GM23248 (cell line): Measurements from ENCODE around the gene BCAR1. TPM values are rescaled to one million over a fixed set of nuclear protein-coding genes. Genes with fewer than 3 reads are reported as not detected.
A peak's percentile ranks its signal among the peaks of the same experiment; 100 is the strongest.

Experiments
- DNase-seq: peaks from one replicate; pipeline ENCODE4 v3.0.0-alpha.2; 2015
- H2AFZ ChIP-seq: fragments of 200-600 bp; sonication (generic); 2 replicates; pipeline ENCODE4 v1.6.1; 2016; ENCODE audit warnings: antibody characterized with exemption
- H3F3A ChIP-seq: fragments of 200-600 bp; sonication (generic); 2 replicates; pipeline ENCODE4 v1.6.1; 2016; ENCODE audit warnings: mild to moderate bottlenecking, antibody characterized with exemption, mixed run types; ENCODE audit not compliant: insufficient read depth
- H3K27ac ChIP-seq: fragments of 200-600 bp; sonication (generic); 2 replicates; pipeline ENCODE4 v1.5.1; 2016; ENCODE audit warnings: mild to moderate bottlenecking
- H3K27me3 ChIP-seq: fragments of 200-600 bp; sonication (generic); replicated peaks from 2 replicates; pipeline ENCODE4 v1.6.1; 2016; ENCODE audit warnings: mild to moderate bottlenecking; ENCODE audit not compliant: insufficient read depth
- H3K36me3 ChIP-seq: fragments of 200-600 bp; sonication (generic); 2 replicates; pipeline ENCODE4 v1.6.1; 2016; ENCODE audit warnings: low read depth, mild to moderate bottlenecking
- H3K4me1 ChIP-seq: fragments of 200-600 bp; sonication (generic); 2 replicates; pipeline ENCODE4 v1.6.1; 2016; ENCODE audit warnings: mild to moderate bottlenecking; ENCODE audit not compliant: insufficient read depth
- H3K4me2 ChIP-seq: fragments of 200-600 bp; sonication (generic); one replicate; pipeline ENCODE4 v1.6.1; 2016; ENCODE audit warnings: mild to moderate bottlenecking; ENCODE audit not compliant: unreplicated experiment
- H3K4me3 ChIP-seq: fragments of 200-600 bp; sonication (generic); 2 replicates; pipeline ENCODE4 v1.5.1; 2016; ENCODE audit warnings: mild to moderate bottlenecking
- H3K79me2 ChIP-seq: fragments of 200-600 bp; sonication (generic); 2 replicates; pipeline ENCODE4 v1.6.1; 2016; ENCODE audit warnings: mild to moderate bottlenecking; ENCODE audit not compliant: insufficient read depth
- H3K9ac ChIP-seq: fragments of 200-600 bp; sonication (generic); 2 replicates; pipeline ENCODE4 v1.6.1; 2016; ENCODE audit warnings: mild to moderate bottlenecking
- H3K9me2 ChIP-seq: fragments of 200-600 bp; sonication (generic); 2 replicates; pipeline ENCODE4 v1.6.1; 2016; ENCODE audit warnings: mixed run types, mild to moderate bottlenecking, moderate library complexity; ENCODE audit not compliant: insufficient read depth
- H3K9me3 ChIP-seq: fragments of 200-600 bp; sonication (generic); one replicate; pipeline ENCODE4 v1.6.1; 2017; ENCODE audit warnings: low read depth
- H4K20me1 ChIP-seq: fragments of 200-600 bp; sonication (generic); 2 replicates; pipeline ENCODE4 v1.6.0; 2016; ENCODE audit not compliant: insufficient read depth
- EZH2 ChIP-seq: fragments of 200-600 bp; sonication (generic); IDR thresholded peaks from 2 replicates; pipeline ENCODE4 v1.6.1; 2018; ENCODE audit warnings: antibody characterized with exemption, mild to moderate bottlenecking; ENCODE audit not compliant: insufficient read depth, poor library complexity, severe bottlenecking
- EZH2phosphoT487 ChIP-seq: fragments of 200-600 bp; sonication (generic); IDR thresholded peaks from 2 replicates; pipeline ENCODE4 v1.6.1; 2018; ENCODE audit warnings: antibody characterized with exemption, moderate library complexity, mild to moderate bottlenecking, low read depth; ENCODE audit not compliant: insufficient read depth
- WGBS, 2 experiments: methylation state at CpG; one replicate each; pipeline ENCODE4 v1.1.6; 2015 to 2017; ENCODE audit warnings: low lambda C conversion rate in 2 of 2, low coverage in 1 of 2; ENCODE audit errors: missing lambda C conversion rate in 2 of 2; 5-methylcytosine and 5-hydroxymethylcytosine counted together
- in situ Hi-C: fragments of 300-500 bp; cut with MboI; formaldehyde crosslinking; loops from 2 replicates; pipeline ENCODE4 v1.15.0; 2020
- polyA plus RNA-seq: library from polyadenylated mRNA; unstranded; fragments of >200 nt; fragmentation: Nextera tagmentation; extraction: Ambion mirVana; gene quantifications from 2 replicates; pipeline ENCODE4 v1.2.1, GENCODE V29; 2016
- total RNA-seq: library from RNA; depleted of rRNA; stranded (reverse); fragments of >200 nt; shearing (Covaris generic); gene quantifications from 2 replicates; pipeline ENCODE4 v1.2.3, GENCODE V29; 2014

Gene BCAR1
- total and polyA plus RNA-seq, 2 experiments from 2014 or later = 52.9 to 87.0 TPM

- H3K79me2 ChIP-seq = peaks cover 92% of the 10 kb centered on the region
- H3K9me2 ChIP-seq = no peaks in the 10 kb centered on the region
- in situ Hi-C loops = no loop called here
- TF ChIP-seq EZH2 = no peak
- no peak for TF ChIP-seq EZH2phosphoT487
- no peaks in the 10 kb centered on the region for H3K9me3 ChIP-seq
- H3F3A ChIP-seq = peaks cover 35% of the 10 kb centered on the region
- WGBS, 2 experiments = 51 to 58% methylated on average over 11 to 12 of the region's 12 CpGs
- peak; percentile 76 for DNase-seq
- peak overlapping the region; percentile 69 for H3K4me2 ChIP-seq
- H3K27me3 ChIP-seq = no peaks in the 10 kb centered on the region
- H3K27ac ChIP-seq = peak overlapping the region; percentile 93
- H3K4me3 ChIP-seq = no peak overlapping the region
- peaks cover 9% of the 10 kb centered on the region; the same call in 1 of the 2 replicates for H4K20me1 ChIP-seq
- peak overlapping the region; percentile 72 for H3K9ac ChIP-seq
- H2AFZ ChIP-seq = no peak overlapping the region
- peaks cover 58% of the 10 kb centered on the region for H3K4me1 ChIP-seq
- H3K36me3 ChIP-seq = no peaks in the 10 kb centered on the region
These were observed 4.7 kb upstream of the BCAR1 start for GRCh38 chr16:75256059-75256571.

DNA sequence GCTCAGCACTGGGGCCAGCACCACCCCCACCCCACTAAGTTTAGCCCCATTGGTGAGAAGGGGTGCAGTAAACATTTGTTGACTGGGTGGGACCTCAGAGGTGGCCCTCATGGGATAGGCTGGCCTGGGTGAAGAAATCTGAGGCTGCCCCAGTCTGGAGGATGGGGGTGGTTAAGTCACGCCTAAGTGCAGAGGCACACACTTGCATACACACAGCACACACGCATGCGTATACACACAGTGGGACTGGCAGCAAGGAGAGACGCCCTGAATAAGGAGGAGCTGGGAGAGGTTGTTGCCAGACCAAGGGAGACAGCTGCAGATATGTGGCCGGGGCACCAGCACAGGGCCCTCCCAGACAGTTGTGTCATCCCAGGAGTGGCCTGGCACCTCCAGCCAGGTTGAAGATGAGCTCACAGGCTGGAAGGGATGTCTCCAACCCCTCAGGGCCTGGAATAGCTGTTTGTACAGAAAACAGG, 3.0 kb upstream of the BCAR1 start:
- H3K4me1 ChIP-seq = peaks cover 66% of the 10 kb centered on the region
- peaks cover 92% of the 10 kb centered on the region for H3K79me2 ChIP-seq
- H3K4me2 ChIP-seq = peak overlapping the region; percentile 78
- WGBS, 2 experiments = 3 to 4% methylated on average over 5 of the region's 5 CpGs
- no peaks in the 10 kb centered on the region for H3K27me3 ChIP-seq
- no peaks in the 10 kb centered on the region for H3K9me2 ChIP-seq
- no peak for TF ChIP-seq EZH2
- no peak for TF ChIP-seq EZH2phosphoT487
- H3F3A ChIP-seq = peaks cover 35% of the 10 kb centered on the region
- H3K9ac ChIP-seq = peak overlapping the region; percentile 98
- in situ Hi-C loops = no loop called here
- peak overlapping the region; percentile 93 for H3K27ac ChIP-seq
- no peaks in the 10 kb centered on the region for H3K36me3 ChIP-seq
- H2AFZ ChIP-seq = no peak overlapping the region
- peak overlapping the region; percentile 51 for H3K4me3 ChIP-seq
- DNase-seq = peak; percentile 96
- no peaks in the 10 kb centered on the region for H3K9me3 ChIP-seq
- peaks cover 9% of the 10 kb centered on the region; the same call in 1 of the 2 replicates for H4K20me1 ChIP-seq

- DNase-seq = peak; percentile 86
- peaks cover 92% of the 10 kb centered on the region for H3K79me2 ChIP-seq
These were observed 1.8 kb upstream of the BCAR1 start for GRCh38 chr16:75252946-75253911.

GRCh38 chr16:75252049-75252864, 833 bp upstream of the BCAR1 start:
- H3F3A ChIP-seq = peaks cover 36% of the 10 kb centered on the region
- no peaks in the 10 kb centered on the region for H3K9me3 ChIP-seq
- H3K36me3 ChIP-seq = no peaks in the 10 kb centered on the region
- H3K27ac ChIP-seq = peak overlapping the region; percentile 93
- TF ChIP-seq EZH2phosphoT487 = no peak
- no peak for TF ChIP-seq EZH2
- H3K27me3 ChIP-seq = no peaks in the 10 kb centered on the region
- DNase-seq = peak; percentile 52
- no peaks in the 10 kb centered on the region for H3K9me2 ChIP-seq
- in situ Hi-C loops = no loop called here
- peaks cover 92% of the 10 kb centered on the region for H3K79me2 ChIP-seq
- peak overlapping the region; percentile 98 for H3K9ac ChIP-seq
- H4K20me1 ChIP-seq = no peaks in the 10 kb centered on the region
- peak overlapping the region; percentile 93 for H3K4me3 ChIP-seq
- H3K4me2 ChIP-seq = peak overlapping the region; percentile 78
- no peak overlapping the region for H2AFZ ChIP-seq
- H3K4me1 ChIP-seq = peaks cover 82% of the 10 kb centered on the region
- WGBS, 2 experiments = 65 to 69% methylated on average over 24 of the region's 24 CpGs

More at GRCh38 chr16:75252946-75253911, 1.8 kb upstream of the BCAR1 start:
- peak overlapping the region; percentile 51 for H3K4me3 ChIP-seq
- peaks cover 76% of the 10 kb centered on the region for H3K4me1 ChIP-seq
- H3K4me2 ChIP-seq = peak overlapping the region; percentile 78
- H4K20me1 ChIP-seq = no peaks in the 10 kb centered on the region
- H2AFZ ChIP-seq = no peak overlapping the region
- H3K9me3 ChIP-seq = no peaks in the 10 kb centered on the region
- in situ Hi-C loops = no loop called here
- H3K9ac ChIP-seq = peak overlapping the region; percentile 98
- no peaks in the 10 kb centered on the region for H3K27me3 ChIP-seq
- peaks cover 35% of the 10 kb centered on the region for H3F3A ChIP-seq
- H3K9me2 ChIP-seq = no peaks in the 10 kb centered on the region
- no peaks in the 10 kb centered on the region for H3K36me3 ChIP-seq
- whole genome bisulfite sequencing, 2 experiments = 5 to 11% methylated on average over 12 to 14 of the region's 15 CpGs
- TF ChIP-seq EZH2phosphoT487 (no peak), EZH2 (no peak)
- H3K27ac ChIP-seq = peak overlapping the region; percentile 93
